Spleen (tissue), 11 donors: ENCODE results near the gene NELFE. TPM values are rescaled to one million over a fixed set of nuclear protein-coding genes. Genes with fewer than 3 reads are reported as not detected.

Experiments used
- DNase-seq: peaks from one replicate; pipeline ENCODE4 v3.0.0-alpha.2; 2020
- H3K27ac ChIP-seq, 8 donors: fragments of 200-600 bp; sonication (generic) in 7 of 8; 1 replicate in 4 of 8; 2 replicates in 4 of 8; pipeline versions ENCODE4 v1.5.0 to v1.8.0; 2016 to 2021; ENCODE audit warnings: inconsistent platforms in 4 of 8, mild to moderate bottlenecking in 4 of 8, moderate library complexity in 1 of 8
- H3K27me3 ChIP-seq, 7 donors: fragments of 200-600 bp; sonication (generic) in 6 of 7; replicated peaks in 1 of 7; 1 replicate in 4 of 7; 2 replicates in 3 of 7; pipeline versions ENCODE4 v1.5.0 to v1.8.0; 2016 to 2021; ENCODE audit warnings: inconsistent platforms in 3 of 7, mild to moderate bottlenecking in 1 of 7
- H3K36me3 ChIP-seq, 6 donors: fragments of 200-600 bp; sonication (generic) in 5 of 6; 1 replicate in 4 of 6; 2 replicates in 2 of 6; pipeline versions ENCODE4 v1.5.0 to v1.8.0; 2016 to 2021; ENCODE audit warnings: inconsistent platforms in 2 of 6
- H3K4me1 ChIP-seq, 6 donors: fragments of 200-600 bp; sonication (generic) in 5 of 6; 1 replicate in 3 of 6; 2 replicates in 3 of 6; pipeline versions ENCODE4 v1.5.0 to v1.8.0; 2016 to 2021; ENCODE audit warnings: inconsistent platforms in 3 of 6
- H3K4me3 ChIP-seq, 8 donors: fragments of 200-600 bp; sonication (generic) in 7 of 8; 1 replicate in 4 of 8; 2 replicates in 4 of 8; pipeline versions ENCODE4 v1.5.0 to v1.8.0; 2016 to 2021; ENCODE audit warnings: inconsistent platforms in 4 of 8, mild to moderate bottlenecking in 4 of 8, moderate library complexity in 2 of 8
- H3K9me3 ChIP-seq, 8 donors: fragments of 200-600 bp; sonication (generic) in 7 of 8; 1 replicate in 4 of 8; 2 replicates in 4 of 8; pipeline versions ENCODE4 v1.5.0 to v1.8.0; 2016 to 2021; ENCODE audit warnings: inconsistent platforms in 4 of 8
- CTCF ChIP-seq, 11 experiments: fragments of 200-600 bp in 7 of 11; fragments of 450-650 bp in 4 of 11; sonication (generic) in 4 of 11; IDR thresholded peaks in 8 of 11; conservative IDR thresholded peaks in 3 of 11; 1 replicate in 7 of 11; 2 replicates in 4 of 11; pipeline versions ENCODE4 v1.4.0 to v1.8.0; 2016 to 2021; ENCODE audit warnings: antibody characterized with exemption in 11 of 11, inconsistent platforms in 4 of 11, mild to moderate bottlenecking in 1 of 11
- POLR2A ChIP-seq, 3 donors: fragments of 450-650 bp; IDR thresholded peaks; one replicate each; pipeline ENCODE4 v1.5.1; 2017; ENCODE audit warnings: antibody characterized with exemption in 3 of 3, mild to moderate bottlenecking in 1 of 3
- POLR2AphosphoS5 ChIP-seq, 3 donors: sonication (generic); formaldehyde crosslinking; IDR thresholded peaks; one replicate each; pipeline ENCODE4 v1.5.1; 2017; ENCODE audit warnings: antibody characterized with exemption in 3 of 3
- whole genome bisulfite sequencing, 5 donors: extraction: QIAGEN DNeasy Blood & Tissue Kit in 3 of 5; methylation state at CpG; one replicate each; pipeline versions ENCODE4 v1.1.5 to v1.1.7; 2013 to 2018; 5-methylcytosine and 5-hydroxymethylcytosine counted together
- intact Hi-C: fragments of 100-400 bp; cut with DNase I; formaldehyde crosslinking; loops from one replicate; pipeline ENCODE4 v1.15.0; 2023; ENCODE audit warnings: low total_unique reads
- polyA plus RNA-seq, 3 donors: library from polyadenylated mRNA; stranded (reverse); fragments of 200-250 nt; gene quantifications; one replicate each; pipeline ENCODE4 v1.2.1, GENCODE V29; 2013
- total RNA-seq, 7 donors: library from RNA; depleted of rRNA in 3 of 7; stranded (reverse); fragments of >200 nt in 3 of 7; fragmentation: NEBNext Ultra II Directional in 4 of 7; extraction: Animal tissue kit (Norgen Biotek cat#: 25700) in 4 of 7; gene quantifications; one replicate each; pipeline versions ENCODE4 v1.1.0 to v1.2.1, GENCODE V29; 2016 to 2021
- donor health status: healthy with polysubstance abuse.
- donor health status: DM: no; HTN: no; CAD: no; lungs with moderate emphysema.
- donor health status: DM: no; HTN: no; CAD: no.
- donor health status: Bipolar disorder and iron deficiency.
- donor health status: healthy.
- donor health status: DM: no; HTN: no; CAD: no.
- donor health status: DM: yes; HTN: yes; CAD: no.

Gene NELFE
- total and polyA plus RNA-seq, 10 donors: 35.0 to 50.7 (median 45.0) TPM

GRCh38 chr6:31968326-31968725, 9.6 kb upstream of the NELFE start:
- 82 to 89% (median 87%) methylated on average over 11 of the region's 11 CpGs for WGBS, 5 donors
- peak; percentile 54 for DNase-seq

GRCh38 chr6:31967926-31968320, 9.2 kb upstream of the NELFE start:
- TF ChIP-seq POLR2A (IDR thresholded peaks at IDR 0.05) (no peak), CTCF (IDR thresholded peaks at IDR 0.05 in 8 of 11, conservative IDR thresholded peaks at IDR 0.05 in 3 of 11) (no peak), POLR2AphosphoS5 (IDR thresholded peaks at IDR 0.05) (no peak)
- 85 to 97% (median 86%) methylated on average over 3 of the region's 3 CpGs for WGBS, 5 donors
- no peaks in the 10 kb centered on the region for H3K9me3 ChIP-seq
- peak; percentile 45 for DNase-seq
- intact Hi-C loops: no loop called here
- no peaks in the 10 kb centered on the region for H3K27me3 ChIP-seq
- H3K4me3 ChIP-seq: no peak overlapping the region
- H3K4me1 ChIP-seq: peaks cover 12 to 38% (median 23%) of the 10 kb centered on the region in 6 donors
- H3K27ac ChIP-seq: no peak overlapping the region
- H3K36me3 ChIP-seq: peaks cover 6 to 81% (median 75%) of the 10 kb centered on the region in 6 donors

More at GRCh38 chr6:31968326-31968725, 9.6 kb upstream of the NELFE start:
- TF ChIP-seq CTCF (IDR thresholded peaks at IDR 0.05 in 8 of 11, conservative IDR thresholded peaks at IDR 0.05 in 3 of 11) (no peak), POLR2AphosphoS5 (IDR thresholded peaks at IDR 0.05) (peak in 1 of 3 donors; percentile 14)
- Histone ChIP-seq H3K27me3 (no peaks in the 10 kb centered on the region), H3K4me1 (peaks cover 16 to 42% (median 27%) of the 10 kb centered on the region in 6 donors), H3K9me3 (no peaks in the 10 kb centered on the region), H3K27ac (no peak overlapping the region), H3K36me3 (peaks cover 6 to 77% (median 71%) of the 10 kb centered on the region in 6 donors), H3K4me3 (no peak overlapping the region)
- intact Hi-C loops: no loop called here

GRCh38 chr6:31966997-31967925, 8.5 kb upstream of the NELFE start:
- DNase-seq: peak; percentile 28
- H3K9me3 ChIP-seq: no peaks in the 10 kb centered on the region
- H3K4me3 ChIP-seq: no peak overlapping the region
- 85 to 93% (median 90%) methylated on average over 10 of the region's 10 CpGs for WGBS, 5 donors
- H3K27ac ChIP-seq: no peak overlapping the region
- no peaks in the 10 kb centered on the region for H3K27me3 ChIP-seq
- H3K36me3 ChIP-seq: peaks cover 6 to 87% (median 82%) of the 10 kb centered on the region in 6 donors
- TF ChIP-seq POLR2A (IDR thresholded peaks at IDR 0.05): no peak
- no peak for TF ChIP-seq POLR2AphosphoS5 (IDR thresholded peaks at IDR 0.05)
- TF ChIP-seq CTCF (IDR thresholded peaks at IDR 0.05 in 8 of 11, conservative IDR thresholded peaks at IDR 0.05 in 3 of 11): no peak
- intact Hi-C loops: no loop called here
- H3K4me1 ChIP-seq: peaks cover 8 to 33% (median 20%) of the 10 kb centered on the region in 6 donors

GRCh38 chr6:31966506-31966905, 7.7 kb upstream of the NELFE start:
- intact Hi-C loops: no loop called here
- H3K36me3 ChIP-seq: peaks cover 6 to 95% (median 89%) of the 10 kb centered on the region in 6 donors
- peak; percentile 56 for DNase-seq
- TF ChIP-seq POLR2AphosphoS5 (IDR thresholded peaks at IDR 0.05) (no peak), POLR2A (IDR thresholded peaks at IDR 0.05) (no peak), CTCF (IDR thresholded peaks at IDR 0.05 in 8 of 11, conservative IDR thresholded peaks at IDR 0.05 in 3 of 11) (no peak)
- H3K9me3 ChIP-seq: no peaks in the 10 kb centered on the region
- WGBS, 5 donors: 87 to 94% (median 91%) methylated on average over 6 to 7 of the region's 7 CpGs
- no peak overlapping the region for H3K27ac ChIP-seq
- no peak overlapping the region for H3K4me3 ChIP-seq
- peaks cover 8 to 34% (median 19%) of the 10 kb centered on the region in 6 donors for H3K4me1 ChIP-seq
- no peaks in the 10 kb centered on the region for H3K27me3 ChIP-seq
